Measurements from ENCODE around the gene GAS6. TPM values are rescaled to one million over a fixed set of nuclear protein-coding genes. Genes with fewer than 3 reads are reported as not detected.

The GAS6 gene
- total RNA-seq, 1 donor, result 216 TPM

- H3K4me3 ChIP-seq (ENCODE audit: low read depth, low read length), result no peak overlapping the region
- no peak for TF ChIP-seq CTCF (IDR thresholded peaks at IDR 0.05; ENCODE audit: insufficient read depth, low read depth, low read length)
- no peak for DNase-seq (ENCODE audit: low read depth)
Observed at GRCh38 chr13:113809934-113810333, 53.9 kb downstream of the GAS6 start.

GRCh38 chr13:113808058-113808834 is 55.6 kb downstream of the GAS6 start:
- no peak for TF ChIP-seq CTCF (IDR thresholded peaks at IDR 0.05; ENCODE audit: insufficient read depth, low read depth, low read length)
- H3K4me3 ChIP-seq (ENCODE audit: low read depth, low read length), result no peak overlapping the region
- no peak for DNase-seq (ENCODE audit: low read depth)

- no peak for DNase-seq (ENCODE audit: low read depth)
- no peak overlapping the region for H3K4me3 ChIP-seq (ENCODE audit: low read depth, low read length)
- TF ChIP-seq CTCF (IDR thresholded peaks at IDR 0.05; ENCODE audit: insufficient read depth, low read depth, low read length), result no peak
Observed at GRCh38 chr13:113806526-113806925, 57.4 kb downstream of the GAS6 start.

- H3K4me3 ChIP-seq (ENCODE audit: low read depth, low read length), result no peak overlapping the region
- no peak for DNase-seq (ENCODE audit: low read depth)
- no peak for TF ChIP-seq CTCF (IDR thresholded peaks at IDR 0.05; ENCODE audit: insufficient read depth, low read depth, low read length)
Observed at GRCh38 chr13:113806104-113806471, 57.8 kb downstream of the GAS6 start.

- H3K4me3 ChIP-seq (ENCODE audit: low read depth, low read length), result no peak overlapping the region
- no peak for DNase-seq (ENCODE audit: low read depth)
- no peak for TF ChIP-seq CTCF (IDR thresholded peaks at IDR 0.05; ENCODE audit: insufficient read depth, low read depth, low read length)
Observed at GRCh38 chr13:113805431-113806103, 58.3 kb downstream of the GAS6 start.

- DNase-seq (ENCODE audit: low read depth), result no peak
- H3K4me3 ChIP-seq (ENCODE audit: low read depth, low read length), result no peak overlapping the region
- TF ChIP-seq CTCF (IDR thresholded peaks at IDR 0.05; ENCODE audit: insufficient read depth, low read depth, low read length), result no peak
Observed at GRCh38 chr13:113804703-113805430, 59.0 kb downstream of the GAS6 start.
